ENCODE results near the gene SMCHD1.
"Not testable (repeated sequence)": the region's sequence is repeated elsewhere in the genome, so short reads cannot be mapped to it uniquely, and the experiment has no call there.

The SMCHD1 gene

DNA sequence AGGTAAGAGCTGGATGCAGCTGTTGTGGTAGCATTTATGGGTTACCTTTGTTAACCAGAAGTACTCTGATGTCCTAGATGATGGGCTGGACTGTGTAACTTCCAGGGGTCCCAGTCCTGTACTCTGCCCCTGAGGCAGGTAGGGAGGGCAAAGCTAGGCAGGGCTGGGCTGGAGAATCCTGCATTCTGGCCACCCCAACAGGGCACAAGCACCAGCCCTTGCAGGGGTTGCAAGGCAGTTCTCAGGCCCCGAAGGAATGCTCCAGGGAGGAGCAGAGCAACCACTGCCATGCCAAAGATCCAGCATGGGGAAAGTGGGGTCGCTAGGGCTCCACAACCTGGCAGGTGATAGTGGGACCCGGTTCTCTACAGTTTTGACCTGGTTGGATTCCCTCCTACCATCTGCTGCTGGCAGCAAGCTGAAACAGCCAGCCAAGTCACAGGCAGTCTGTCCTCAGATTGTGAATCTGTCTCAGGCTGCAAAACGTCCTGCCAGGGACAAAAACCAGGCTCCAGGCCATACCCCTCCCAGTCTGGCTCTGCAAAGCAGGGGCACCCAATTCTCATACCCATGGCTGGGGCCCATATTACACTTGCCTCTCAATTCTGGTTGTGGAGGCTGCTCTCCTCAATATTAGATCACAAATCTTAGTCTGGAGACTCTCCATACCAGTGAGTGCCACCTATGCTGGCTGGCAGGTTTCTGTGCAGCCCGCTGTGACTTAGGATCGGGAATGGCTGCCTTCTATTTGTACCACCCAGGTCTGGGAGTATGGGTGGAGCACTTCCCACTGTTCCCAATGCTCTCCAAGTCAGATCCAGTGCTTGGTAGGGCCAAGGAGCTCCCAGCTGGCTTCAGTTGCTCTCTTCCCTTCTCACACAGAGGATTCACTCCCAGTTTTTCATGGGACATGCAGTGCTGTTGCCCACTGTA is 61.1 kb downstream of the SMCHD1 start:
- no peak for DNase-seq (ENCODE audit: low spot score)

DNA sequence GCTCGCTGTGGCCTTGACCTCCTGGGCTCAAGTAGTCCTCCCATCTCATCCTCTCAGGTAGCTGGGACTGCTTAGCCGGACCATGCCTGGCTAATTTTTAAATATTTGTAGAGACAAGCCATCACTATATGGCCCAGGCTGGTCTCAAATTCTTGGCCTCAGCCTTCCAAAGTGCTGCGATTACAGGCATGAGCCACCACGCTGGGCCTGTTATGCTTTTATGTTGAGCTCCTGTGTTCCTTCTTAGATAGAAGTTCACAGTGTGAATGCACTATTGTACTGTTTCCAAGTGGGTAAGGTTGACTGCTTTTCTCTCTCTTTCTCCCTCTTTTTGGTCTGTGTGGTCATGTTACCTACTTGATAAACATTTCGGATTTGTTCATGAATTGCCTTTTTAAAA is 61.9 kb downstream of the SMCHD1 start:
- DNase-seq (ENCODE audit: low spot score): no peak

DNA sequence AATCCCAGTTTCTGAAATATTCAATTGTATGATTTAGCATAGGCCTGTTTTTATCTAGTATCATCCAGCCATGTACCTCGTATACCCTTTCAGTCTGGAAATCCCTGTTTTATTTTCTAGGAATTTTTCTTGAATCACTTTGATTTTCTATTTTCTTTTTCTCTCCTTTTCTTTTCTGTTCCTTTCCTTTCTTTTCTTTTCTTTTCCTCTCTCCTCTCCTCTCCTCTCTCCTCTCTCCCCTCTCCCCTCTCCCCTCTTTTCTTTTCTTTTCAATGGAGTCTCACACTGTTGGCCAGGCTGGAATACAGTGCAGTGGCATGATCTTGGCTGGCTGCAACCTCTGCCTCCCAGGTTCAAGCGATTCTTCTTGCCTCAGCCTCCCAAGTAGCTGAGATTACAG is 63.5 kb downstream of the SMCHD1 start:
- no peak for DNase-seq (ENCODE audit: low spot score)

- DNase-seq (ENCODE audit: low spot score): no peak
Measured at GRCh38 chr18:2723207-2723606, 67.7 kb downstream of the SMCHD1 start.

GRCh38 chr18:2729757-2730156 is 74.2 kb downstream of the SMCHD1 start:
- DNase-seq (ENCODE audit: low spot score): no peak

DNA sequence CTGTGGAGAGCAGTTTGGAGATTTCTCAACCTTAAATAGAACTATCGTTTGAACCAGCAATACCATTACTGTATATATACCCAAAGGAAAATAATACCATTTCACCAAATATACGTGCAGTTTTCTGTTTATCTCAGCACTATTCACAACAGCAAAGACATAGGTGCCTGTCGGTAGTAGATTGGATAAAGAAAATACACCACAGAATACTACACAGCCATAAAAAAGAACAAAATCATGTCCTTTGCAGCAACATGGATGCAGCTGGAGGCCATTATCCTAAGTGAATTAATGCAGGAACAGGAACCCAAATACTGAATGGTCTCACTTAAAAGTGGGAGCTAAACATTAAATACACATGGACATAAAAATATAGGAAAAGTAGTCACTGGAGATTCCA is 81.3 kb downstream of the SMCHD1 start:
- no peak for DNase-seq (ENCODE audit: low spot score)

GRCh38 chr18:2740082-2740481 is 84.6 kb downstream of the SMCHD1 start:
- DNase-seq (ENCODE audit: low spot score): not testable (repeated sequence)

DNA sequence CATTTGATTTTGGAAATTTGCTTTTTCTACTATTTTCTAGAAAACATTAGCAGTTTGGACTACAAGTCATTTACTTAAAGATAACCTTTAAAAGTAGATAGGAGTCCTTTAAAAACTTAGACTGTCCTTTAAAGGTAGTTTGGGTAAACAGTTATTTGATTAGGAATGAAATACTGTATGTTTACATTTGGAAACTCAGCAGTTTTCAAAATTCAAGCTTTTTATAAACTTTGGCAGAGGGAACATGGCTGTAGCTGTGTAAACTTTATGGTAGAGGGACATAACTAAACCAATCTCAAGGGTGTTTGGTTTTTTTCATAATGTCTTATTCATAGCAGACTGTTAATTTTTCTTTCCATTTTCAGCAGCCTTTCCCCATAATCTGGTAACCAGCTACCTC is 90.7 kb downstream of the SMCHD1 start:
- no peak for DNase-seq (ENCODE audit: low spot score)

GRCh38 chr18:2758309-2758708 is 102.8 kb downstream of the SMCHD1 start:
- no peak for DNase-seq (ENCODE audit: low spot score)

DNA sequence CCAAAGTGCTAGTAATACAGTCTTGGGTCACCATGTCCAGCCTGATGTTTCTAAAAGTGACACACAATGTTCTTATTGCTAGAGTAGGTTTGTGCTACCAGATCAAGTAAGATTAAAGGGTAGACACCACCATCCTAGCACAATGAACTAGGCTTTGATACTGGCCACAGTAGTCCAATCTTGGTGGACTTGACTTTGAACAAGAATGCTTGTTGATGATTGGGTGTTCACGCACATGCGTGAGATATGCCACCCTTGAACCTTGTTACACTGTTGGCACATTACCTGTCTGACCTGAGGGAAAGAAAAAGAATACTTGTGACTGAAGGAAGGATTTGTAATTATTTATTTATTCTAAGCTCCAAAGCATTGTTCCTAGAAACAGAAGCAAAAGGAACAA is 119.1 kb downstream of the SMCHD1 start:
- DNase-seq (ENCODE audit: low spot score): no peak

GRCh38 chr18:2776601-2777000 is 121.1 kb downstream of the SMCHD1 start:
- DNase-seq (ENCODE audit: low spot score): no peak

GRCh38 chr18:2777241-2777640 is 121.7 kb downstream of the SMCHD1 start:
- no peak for DNase-seq (ENCODE audit: low spot score)

GRCh38 chr18:2780750-2781149 is 125.2 kb downstream of the SMCHD1 start:
- no peak for DNase-seq (ENCODE audit: low spot score)

- DNase-seq (ENCODE audit: low spot score): no peak
Measured at GRCh38 chr18:2787225-2787624, 131.7 kb downstream of the SMCHD1 start.

DNA sequence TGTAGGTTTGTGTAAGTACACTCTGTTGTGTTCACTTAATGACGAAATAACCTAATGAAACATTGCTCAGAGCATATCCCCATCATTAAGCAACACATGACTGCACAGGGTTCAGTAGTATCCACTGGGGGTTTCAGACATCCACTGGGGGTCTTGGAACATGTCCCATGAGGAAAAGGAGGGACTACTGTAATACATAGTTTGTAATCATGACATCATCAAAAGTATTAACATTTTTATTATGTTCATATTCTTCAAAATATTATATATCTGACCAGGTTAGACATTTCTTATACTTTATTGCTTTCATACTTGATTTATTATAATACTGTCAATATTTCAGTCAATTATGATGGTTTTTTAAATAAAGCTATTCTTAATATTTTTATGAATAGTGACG is 136.9 kb downstream of the SMCHD1 start:
- no peak for DNase-seq (ENCODE audit: low spot score)

DNA sequence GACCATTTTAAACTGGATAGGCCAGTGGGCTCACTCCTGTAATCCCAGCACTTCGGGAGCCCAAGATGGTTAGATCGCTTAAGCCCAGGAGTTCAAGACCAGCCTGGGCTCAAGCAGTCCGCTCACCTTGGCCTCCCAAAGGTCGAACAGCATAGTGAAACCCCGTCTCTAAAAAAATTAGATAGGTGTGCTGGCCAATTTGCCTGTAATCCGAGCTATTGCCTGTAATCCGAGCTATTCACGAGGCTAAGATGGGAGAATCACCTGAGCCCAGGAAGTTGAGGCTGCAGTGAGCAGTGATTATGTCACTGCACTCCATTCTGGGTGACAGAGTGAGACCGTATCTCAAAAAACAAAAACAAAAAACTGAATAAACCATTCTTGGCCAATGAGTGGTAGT is 138.6 kb downstream of the SMCHD1 start:
- DNase-seq (ENCODE audit: low spot score): no peak

DNA sequence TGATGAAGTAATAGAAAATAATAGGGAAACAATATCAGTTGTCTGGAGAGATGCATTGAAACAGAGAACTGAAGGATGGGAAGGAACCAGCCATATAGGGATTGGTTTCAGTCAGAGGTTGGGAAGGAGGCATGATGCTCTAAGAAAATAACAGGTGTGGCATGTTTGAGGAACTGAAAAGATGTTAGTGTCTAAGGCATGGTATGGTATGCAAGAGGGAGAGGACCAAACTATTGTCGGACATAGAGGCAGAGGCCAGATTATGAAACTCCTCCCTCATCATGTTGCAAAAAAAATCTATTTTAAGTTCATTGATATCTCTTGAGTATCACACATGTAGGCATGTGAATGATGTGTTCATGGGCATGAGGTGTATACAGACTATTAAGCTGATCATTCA is 142.4 kb downstream of the SMCHD1 start:
- DNase-seq (ENCODE audit: low spot score): no peak

- no peak for DNase-seq (ENCODE audit: low spot score)
Measured at GRCh38 chr18:2799369-2799768, 143.8 kb downstream of the SMCHD1 start.

DNA sequence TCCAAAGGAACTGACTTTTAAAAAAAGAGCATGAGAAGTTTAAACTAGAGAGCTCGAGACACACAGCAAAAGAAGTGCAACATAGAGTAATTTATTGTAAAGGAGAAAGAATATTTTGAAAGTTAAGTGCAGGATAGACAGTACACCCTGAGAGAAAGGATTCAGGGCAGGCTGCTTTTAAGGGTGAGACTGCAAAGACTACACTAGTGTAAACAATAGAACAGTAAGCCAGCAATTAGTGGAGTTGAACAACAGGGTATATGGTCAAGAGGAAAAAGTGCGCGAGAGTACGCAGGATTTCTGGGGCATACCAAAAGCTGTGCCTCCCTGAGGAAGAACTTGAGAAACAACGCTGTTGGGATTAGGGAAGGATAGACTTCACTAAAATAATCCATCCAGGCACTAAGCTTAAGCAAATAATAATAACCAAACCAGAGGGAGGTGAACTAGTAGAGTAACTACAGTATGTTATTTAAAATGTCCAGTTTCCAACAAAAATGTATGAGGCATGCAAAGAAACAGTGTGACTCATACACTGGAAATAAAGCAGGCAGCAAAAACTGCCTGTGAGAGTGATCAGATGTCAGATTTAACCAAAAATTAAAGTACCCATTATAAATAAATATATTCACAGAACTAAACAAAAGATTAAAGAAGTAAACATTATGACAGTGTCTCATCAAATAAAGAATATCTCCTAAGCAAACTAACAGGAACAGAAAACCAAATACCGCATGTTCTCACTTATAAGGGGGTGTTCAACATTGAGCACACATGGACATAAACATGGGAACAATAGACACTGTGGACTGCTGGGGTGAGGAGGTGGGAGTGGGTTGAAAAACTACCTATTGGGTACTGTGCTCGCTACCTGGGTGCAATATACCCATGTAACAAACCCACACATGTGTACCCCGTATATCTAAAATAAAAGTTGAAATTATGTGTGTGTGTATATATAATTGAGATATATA is 150.7 kb downstream of the SMCHD1 start:
- DNase-seq (ENCODE audit: low spot score): no peak

DNA sequence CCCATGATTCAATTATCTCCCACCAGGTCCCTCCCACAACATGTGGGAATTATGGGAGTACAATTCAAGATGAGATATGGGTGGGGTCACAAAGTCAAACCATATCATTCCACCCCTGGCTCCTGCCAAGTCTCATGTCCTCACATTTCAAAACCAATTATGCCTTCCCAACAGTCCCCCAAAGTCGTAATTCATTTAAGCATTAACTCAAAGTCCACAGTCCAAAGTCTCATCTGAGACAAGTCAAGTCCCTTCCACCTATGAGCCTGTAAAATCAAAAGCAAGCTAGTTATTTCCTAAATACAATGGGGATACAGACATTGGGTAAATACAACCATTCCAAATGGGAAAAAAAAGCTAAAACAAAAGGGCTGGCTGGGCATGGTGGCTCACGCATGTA is 153.1 kb downstream of the SMCHD1 start:
- not testable (repeated sequence) for DNase-seq (ENCODE audit: low spot score)

- not testable (repeated sequence) for DNase-seq (ENCODE audit: low spot score)
Measured at GRCh38 chr18:2809666-2810183, 154.2 kb downstream of the SMCHD1 start.

- no peak for DNase-seq (ENCODE audit: low spot score)
Measured at GRCh38 chr18:2811416-2811815, 155.9 kb downstream of the SMCHD1 start.

DNA sequence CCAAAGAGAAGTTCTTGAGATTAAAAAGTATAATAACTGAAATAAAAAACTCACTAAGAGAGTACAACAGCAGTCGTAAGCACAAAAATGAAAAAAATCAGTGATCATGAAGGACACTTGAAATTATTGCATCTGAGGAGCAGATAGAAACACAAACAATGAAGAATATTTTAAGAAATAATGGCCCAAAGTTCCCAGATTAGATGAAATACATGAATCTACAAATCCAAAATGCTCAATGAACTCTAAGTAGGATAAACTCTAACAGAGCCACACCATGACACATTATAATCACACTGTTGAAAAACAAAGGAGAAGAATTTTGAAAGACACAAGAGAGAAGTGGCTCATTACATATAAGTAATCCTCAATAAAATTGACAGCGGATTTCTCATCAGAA is 159.4 kb downstream of the SMCHD1 start:
- no peak for DNase-seq (ENCODE audit: low spot score)

All from NAMALWA (cell line).